Measurements from ENCODE around the gene CACHD1. TPM values are rescaled to one million over a fixed set of nuclear protein-coding genes. Genes with fewer than 3 reads are reported as not detected.
"Not testable (repeated sequence)": the region's sequence is repeated elsewhere in the genome, so short reads cannot be mapped to it uniquely, and the experiment has no call there.

The CACHD1 gene
- total and polyA plus RNA-seq, 9 of the 15 experiments (the other 6 are each of a cell fraction or from before 2014, with no cell fraction given) = 0.07 TPM; not detected in 8

- TF ChIP-seq MAZ (CRISPR knock-in tag; conservative IDR thresholded peaks at IDR 0.05 in 1 of 2, IDR thresholded peaks at IDR 0.05 in 1 of 2) = no peak
- no peak for TF ChIP-seq DPF2 (IDR thresholded peaks at IDR 0.05)
- TF ChIP-seq FOXK2 (conservative IDR thresholded peaks at IDR 0.05 in 1 of 2, IDR thresholded peaks at IDR 0.05 in 1 of 2; ENCODE audit: low read depth in 2 of 2) = no peak
- TF ChIP-seq U2AF1 (optimal IDR thresholded peaks at IDR 0.05; ENCODE audit: low read depth, low read length) = no peak
- no peak for TF ChIP-seq SMAD2 (IDR thresholded peaks at IDR 0.05; ENCODE audit: low read depth, low read length)
- no peak for TF ChIP-seq PHTF2 (CRISPR knock-in tag; IDR thresholded peaks at IDR 0.05)
Observed at GRCh38 chr1:64734287-64734652, 264.3 kb downstream of the CACHD1 start (continued).

DNA sequence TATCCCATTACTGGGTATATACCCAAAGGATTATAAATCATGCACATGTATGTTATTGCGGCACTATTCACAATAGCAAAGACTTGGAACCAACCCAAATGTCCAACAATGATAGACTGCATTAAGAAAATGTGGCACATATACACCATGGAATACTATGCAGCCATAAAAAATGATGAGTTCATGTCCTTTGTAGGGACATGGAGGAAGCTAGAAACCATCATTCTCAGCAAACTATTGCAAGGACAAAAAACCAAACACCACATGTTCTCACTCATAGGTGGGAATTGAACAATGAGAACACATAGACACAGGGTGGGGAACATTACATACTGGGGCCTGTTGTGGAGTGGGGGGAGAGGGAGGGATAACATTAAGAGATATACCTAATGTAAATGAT, 270.8 kb downstream of the CACHD1 start:
- H4K20me1 ChIP-seq (replicated peaks; ENCODE audit: control insufficient read depth, insufficient read depth, low read length); DNase-seq (ENCODE audit: extremely low read depth in 1 of 4, low spot score in 3 of 4); H3K4me2 ChIP-seq (ENCODE audit: insufficient read depth, low read length); H3K4me3 ChIP-seq; ATAC-seq; H2AFZ ChIP-seq (ENCODE audit: low read depth, low read length); POLR2A ChIA-PET; H3K9ac ChIP-seq (ENCODE audit: insufficient read depth in 1 of 2, low read depth in 2 of 2, low read length in 2 of 2); H3K27ac ChIP-seq (ENCODE audit: extremely low read depth, low read depth, low read length); H3K9me1 ChIP-seq (ENCODE audit: control insufficient read depth, insufficient read depth, low read length); H3K79me2 ChIP-seq (ENCODE audit: control insufficient read depth, insufficient read depth, low read length); H3K36me3 ChIP-seq (ENCODE audit: control insufficient read depth, insufficient read depth, low read length); FAIRE-seq; H3K9me3 ChIP-seq (replicated peaks; ENCODE audit: control insufficient read depth, insufficient read depth, low read depth, low read length); CTCF ChIA-PET (ENCODE audit: low intra/inter-chr PET ratio); BruUV-seq (replicated peaks); H3K27me3 ChIP-seq (ENCODE audit: control insufficient read depth in 2 of 2, insufficient read depth in 2 of 2, low read length in 2 of 2): not testable (repeated sequence)
- H3K4me1 ChIP-seq (replicated peaks in 1 of 2; ENCODE audit: control insufficient read depth in 2 of 2, insufficient read depth in 2 of 2, low read length in 2 of 2) = peaks cover 0 to 14% of the 10 kb centered on the region in 2 experiments; a peak in 2 of 5 replicates
- peak; percentile 46 for TF ChIP-seq ZNF146 (CRISPR knock-in tag; IDR thresholded peaks at IDR 0.05; ENCODE audit: unreplicated experiment)
- in situ Hi-C loops (cut with MboI) (loop anchor here (10.0 kb wide), 1 partner anchor 84 kb away; no protein-coding TSS in a partner anchor), intact Hi-C loops (cut with micrococcal nuclease) (loop anchor here (10.0 kb wide), 1 partner anchor 304 kb away; no protein-coding TSS in a partner anchor)
- whole genome bisulfite sequencing (ENCODE audit: insufficient coverage, low coverage, missing lambda C conversion rate) = 5% methylated on average over 1 of the region's 1 CpG

Small RNAs within 50 kb of the gene (microRNA-seq; reads per million reads assigned to microRNA genes)
- gene MIR4794 (ENCODE audit: borderline microRNAs expressed) = not detected

Small RNAs within 50 kb of the gene (small RNA-seq; reads per million reads assigned to genes)
- gene MIR4794 = not detected

Measured in K562 (cell line).